OCI-M2 (cell line): ENCODE data around the gene HLA-DOA.

Experiments
- DNase-seq: peaks from one replicate; lab custom pipeline; 2025; ENCODE audit not compliant: unreplicated experiment; lab: John Stamatoyannopoulos, UW

The HLA-DOA gene

GRCh38 chr6:33008944-33009861 is at the start of gene HLA-DOA:
Gene HLA-DOA, minus strand, starts transcription at chr6:33009591.
- no peak for DNase-seq

- DNase-seq, result no peak
Observed at GRCh38 chr6:33057222-33058150, 48.1 kb upstream of the HLA-DOA start.

GRCh38 chr6:33053230-33053629 is 43.8 kb upstream of the HLA-DOA start:
- DNase-seq, result no peak

- DNase-seq, result no peak
Observed at GRCh38 chr6:33052627-33053026, 43.2 kb upstream of the HLA-DOA start.

- DNase-seq, result no peak
Observed at GRCh38 chr6:33050014-33050810, 40.8 kb upstream of the HLA-DOA start.

GRCh38 chr6:33049323-33050013 is 40.1 kb upstream of the HLA-DOA start:
- no peak for DNase-seq

GRCh38 chr6:33040157-33040556 is 30.8 kb upstream of the HLA-DOA start:
- no peak for DNase-seq

- no peak for DNase-seq
Observed at GRCh38 chr6:33036535-33036934, 27.1 kb upstream of the HLA-DOA start.

- no peak for DNase-seq
Observed at GRCh38 chr6:33034554-33034953, 25.2 kb upstream of the HLA-DOA start.

- no peak for DNase-seq
Observed at GRCh38 chr6:33030245-33030644, 20.9 kb upstream of the HLA-DOA start.

- no peak for DNase-seq
Observed at GRCh38 chr6:33029328-33030184, 20.2 kb upstream of the HLA-DOA start.

- DNase-seq, result no peak
Observed at GRCh38 chr6:33028220-33028849, 18.9 kb upstream of the HLA-DOA start.

GRCh38 chr6:33024521-33024920 is 15.1 kb upstream of the HLA-DOA start:
- DNase-seq, result no peak

- DNase-seq, result no peak
Observed at GRCh38 chr6:33023536-33023935, 14.1 kb upstream of the HLA-DOA start.

- DNase-seq, result no peak
Observed at GRCh38 chr6:33021917-33022316, 12.5 kb upstream of the HLA-DOA start.

- DNase-seq, result no peak
Observed at GRCh38 chr6:33019372-33019771, 10.0 kb upstream of the HLA-DOA start.

GRCh38 chr6:33018904-33019303 is 9.5 kb upstream of the HLA-DOA start:
- DNase-seq, result no peak

GRCh38 chr6:33018418-33018817 is 9.0 kb upstream of the HLA-DOA start:
- no peak for DNase-seq
